IMR-90 (cell line): ENCODE data around the gene EIF4G3.

Experiments
- CEBPB ChIP-seq: IDR thresholded peaks from 2 replicates; pipeline ENCODE4 v1.6.1; 2012; ENCODE audit warnings: low read depth, low read length, improper control_type of control experiment
- CHD1 ChIP-seq: IDR thresholded peaks from 2 replicates; pipeline ENCODE4 v1.6.1; 2012; ENCODE audit warnings: low read depth, low read length, improper control_type of control experiment
- CTCF ChIP-seq: conservative IDR thresholded peaks from 2 replicates; pipeline ENCODE4 v1.5.1; 2012; ENCODE audit warnings: mild to moderate bottlenecking, low read depth, low read length, improper control_type of control experiment
- ELK1 ChIP-seq: fragments of 150-350 bp; IDR thresholded peaks from 2 replicates; pipeline ENCODE4 v1.6.1; 2016; ENCODE audit warnings: low read depth, mild to moderate bottlenecking, low read length, moderate library complexity, borderline replicate concordance
- FOS ChIP-seq: fragments of 150-350 bp; IDR thresholded peaks from 2 replicates; pipeline ENCODE4 v1.6.1; 2016; ENCODE audit warnings: low read depth, low read length
- MAFK ChIP-seq: IDR thresholded peaks from 2 replicates; pipeline ENCODE4 v1.6.1; 2012; ENCODE audit warnings: low read depth, low read length, improper control_type of control experiment
- MXI1 ChIP-seq: IDR thresholded peaks from 2 replicates; pipeline ENCODE4 v1.6.1; 2012; ENCODE audit warnings: low read depth, mild to moderate bottlenecking, low read length, moderate library complexity, borderline replicate concordance
- NFE2L2 ChIP-seq: fragments of 150-350 bp; IDR thresholded peaks from 2 replicates; pipeline ENCODE4 v1.6.1; 2016; ENCODE audit warnings: low read depth, mild to moderate bottlenecking, low read length
- POLR2A ChIP-seq: IDR thresholded peaks from 2 replicates; pipeline ENCODE4 v1.6.1; 2012; ENCODE audit warnings: mild to moderate bottlenecking, low read depth, low read length
- RAD21 ChIP-seq: IDR thresholded peaks from 2 replicates; pipeline ENCODE4 v1.6.1; 2012; ENCODE audit warnings: low read length, improper control_type of control experiment
- RFX5 ChIP-seq: IDR thresholded peaks from 2 replicates; pipeline ENCODE4 v1.8.0; 2012; ENCODE audit warnings: low read depth, mild to moderate bottlenecking, low read length, moderate library complexity
- SMC3 ChIP-seq: fragments of 150-350 bp; IDR thresholded peaks from 2 replicates; pipeline ENCODE4 v1.6.1; 2016; ENCODE audit warnings: low read depth, mild to moderate bottlenecking, antibody characterized with exemption, low read length, moderate library complexity
- USF2 ChIP-seq: fragments of 150-350 bp; IDR thresholded peaks from 2 replicates; pipeline ENCODE4 v1.6.1; 2017; ENCODE audit warnings: mild to moderate bottlenecking, antibody characterized with exemption, low read length, low read depth

- TF ChIP-seq MAFK (no peak), CTCF (no peak), POLR2A (no peak), CEBPB (no peak), USF2 (no peak), CHD1 (no peak), SMC3 (no peak), ELK1 (no peak), RAD21 (no peak), RFX5 (no peak), MXI1 (no peak), NFE2L2 (no peak), FOS (no peak)
Observed at GRCh38 chr1:21051177-21051825, 125.4 kb downstream of the EIF4G3 start.
